T-helper 1 cell treated with Interleukin-12 subunit alpha and Interleukin-12 subunit beta and Interleukin-4 antibody, amounts not matched to agents 30 ng/mL and 1 ng/mL, for 36 hours (primary cell): ENCODE results near the gene CCDC28A. TPM values are rescaled to one million over a fixed set of nuclear protein-coding genes. Genes with fewer than 3 reads are reported as not detected.

ENCODE experiments used
- intact Hi-C: fragments of 100-400 bp; cut with micrococcal nuclease; formaldehyde crosslinking; loops from one replicate; pipeline ENCODE4 v1.15.1; 2024
- total RNA-seq: library from RNA; stranded (reverse); gene quantifications from 2 replicates; pipeline ENCODE4 v1.2.3, GENCODE V29; 2022

Gene CCDC28A
- total RNA-seq, 1 donor from 2014 or later, result 22.1 TPM

DNA sequence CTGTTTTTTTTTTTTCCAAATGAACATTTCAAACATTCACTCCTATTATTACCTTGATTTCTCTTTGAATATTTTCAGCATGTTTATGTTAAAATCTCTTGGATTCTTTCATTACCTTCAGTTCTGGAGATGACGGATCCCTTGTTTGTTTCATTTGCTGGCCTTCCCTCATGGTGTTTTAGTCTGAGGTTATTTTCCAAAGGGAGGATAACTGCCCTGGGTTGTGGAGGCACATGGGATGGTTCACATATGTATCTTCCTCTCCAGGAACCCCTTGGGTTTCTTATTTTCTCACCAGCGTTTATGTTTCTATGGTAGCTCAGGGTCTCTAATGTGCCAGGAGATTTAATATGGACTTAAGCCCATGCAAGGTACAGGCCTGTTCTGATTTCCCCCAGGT, 58.6 kb downstream of the CCDC28A start:
- intact Hi-C loops, result no loop called here

DNA sequence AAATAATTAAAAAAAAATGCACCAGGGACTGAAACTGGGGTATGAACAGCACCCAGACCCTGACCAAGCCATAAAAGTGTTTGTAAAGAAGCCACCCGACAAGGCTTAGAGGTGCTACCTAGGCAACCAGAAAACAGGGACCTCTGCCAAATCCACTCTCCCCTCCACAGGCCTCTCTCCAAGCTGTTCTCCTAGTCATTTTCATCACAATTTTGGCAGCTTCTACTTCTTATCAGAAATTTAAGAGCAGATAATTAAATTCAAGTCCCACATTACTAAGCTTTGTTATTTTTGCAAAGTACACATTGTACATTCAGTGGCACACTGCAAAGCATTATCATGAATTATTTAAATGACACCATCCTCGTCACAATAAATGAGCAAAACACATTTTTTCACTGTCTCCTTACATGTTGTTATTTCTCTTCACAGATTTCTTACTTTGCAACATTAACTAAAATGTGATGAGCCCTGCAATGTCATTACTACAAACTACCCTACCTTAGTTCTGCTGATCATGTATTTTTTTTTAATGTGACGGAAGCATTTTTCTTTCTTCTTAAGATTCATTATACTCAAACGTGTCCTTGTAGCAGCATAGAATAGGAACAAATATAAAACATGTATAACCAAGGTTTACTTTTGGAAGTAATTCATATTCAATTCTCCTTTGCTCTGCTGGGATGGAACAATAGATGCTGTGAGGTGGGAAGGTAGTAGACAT, 60.4 kb downstream of the CCDC28A start:
- intact Hi-C loops, result no loop called here

DNA sequence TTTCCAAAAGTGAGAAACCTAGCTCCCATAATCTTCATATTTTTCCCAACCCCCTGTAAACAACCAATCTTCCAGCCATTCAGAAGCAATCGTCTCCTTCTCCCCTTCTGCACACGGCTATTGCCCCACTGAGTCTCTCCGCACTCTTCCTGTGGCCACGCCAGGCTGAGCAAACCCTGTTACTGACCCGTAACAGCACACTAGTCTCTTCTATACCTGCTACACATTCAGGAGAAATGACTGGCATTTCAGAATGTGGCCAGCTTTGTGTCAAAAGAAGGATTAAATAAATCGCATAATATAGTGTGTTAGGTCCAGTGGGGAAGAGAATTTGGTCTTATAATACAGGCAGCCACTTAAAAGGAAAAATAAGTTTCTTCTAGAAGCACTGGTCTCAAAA, 63.7 kb downstream of the CCDC28A start:
- intact Hi-C loops, result no loop called here

Other genes starting within 250 kb of the CCDC28A start
- not detected in 2 replicates for gene ECT2L, start 22.3 kb downstream of the CCDC28A start, total RNA-seq
- gene REPS1, start 214.5 kb downstream of the CCDC28A start, total RNA-seq, result 51.2 and 54.7 TPM in 2 replicates